ENCODE data around the gene C6orf89. TPM values are rescaled to one million over a fixed set of nuclear protein-coding genes. Genes with fewer than 3 reads are reported as not detected.

Gene C6orf89
- polyA plus RNA-seq, 3 donors from 2014 or later = 26.8 to 54.2 (median 43.8) TPM

DNA sequence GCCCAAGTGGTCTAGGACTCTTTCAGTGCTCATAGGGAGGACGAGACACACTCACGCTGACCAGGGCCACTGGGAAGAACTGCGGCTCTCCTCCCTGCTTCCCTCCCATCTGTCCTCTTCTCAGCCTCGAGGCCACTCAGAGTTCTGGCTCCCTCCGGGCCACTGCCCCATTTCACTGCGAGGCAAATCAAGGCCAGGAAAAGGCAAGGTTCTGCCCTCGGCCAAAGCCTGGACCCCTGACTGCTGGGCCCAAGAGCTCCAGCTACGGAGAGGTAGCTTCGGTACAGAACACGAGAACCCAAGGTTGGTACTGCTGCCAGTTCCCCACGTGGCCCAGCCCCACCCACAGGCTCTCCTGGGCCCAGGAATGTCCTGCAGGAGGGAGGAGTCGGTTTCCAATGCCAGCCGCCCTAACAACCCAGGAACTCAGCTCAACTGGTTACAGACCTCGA lies 83.5 kb downstream of the C6orf89 start:
- Mint-ChIP-seq H3K36me3 (peaks cover 11 to 49% (median 19%) of the 10 kb centered on the region in 3 donors), H3K27me3 (ENCODE audit: low read depth in 3 of 3) (peaks cover 0 to 5% (median 2%) of the 10 kb centered on the region in 3 donors)

GRCh38 chr6:36969988-36970891 lies 84.5 kb downstream of the C6orf89 start:
- peaks cover 0 to 5% (median 2%) of the 10 kb centered on the region in 3 donors for H3K27me3 Mint-ChIP-seq (ENCODE audit: low read depth in 3 of 3)
- no peaks in the 10 kb centered on the region for H3K9me3 Mint-ChIP-seq
- no peaks in the 10 kb centered on the region for H3K4me1 Mint-ChIP-seq
- no peak for DNase-seq
- H3K27ac Mint-ChIP-seq = peak overlapping the region in 2 of 6 donors; percentile 46 to 48
- peaks cover 11 to 57% (median 19%) of the 10 kb centered on the region in 3 donors for H3K36me3 Mint-ChIP-seq
- no peak overlapping the region for H3K4me3 Mint-ChIP-seq

More for the DNA sequence above, 83.5 kb downstream of the C6orf89 start:
- H3K4me1 Mint-ChIP-seq = peaks cover 0 to 4% of the 10 kb centered on the region in 2 donors
- DNase-seq = no peak
- no peak overlapping the region for H3K27ac Mint-ChIP-seq
- no peak overlapping the region for H3K4me3 Mint-ChIP-seq
- no peaks in the 10 kb centered on the region for H3K9me3 Mint-ChIP-seq

GRCh38 chr6:36970892-36971842 lies 85.4 kb downstream of the C6orf89 start:
- no peak overlapping the region for H3K27ac Mint-ChIP-seq
- no peaks in the 10 kb centered on the region for H3K4me1 Mint-ChIP-seq
- H3K9me3 Mint-ChIP-seq = no peaks in the 10 kb centered on the region
- peaks cover 15 to 64% (median 24%) of the 10 kb centered on the region in 3 donors for H3K36me3 Mint-ChIP-seq
- H3K27me3 Mint-ChIP-seq (ENCODE audit: low read depth in 3 of 3) = peaks cover 0 to 5% (median 2%) of the 10 kb centered on the region in 3 donors
- DNase-seq = no peak
- no peak overlapping the region for H3K4me3 Mint-ChIP-seq

DNA sequence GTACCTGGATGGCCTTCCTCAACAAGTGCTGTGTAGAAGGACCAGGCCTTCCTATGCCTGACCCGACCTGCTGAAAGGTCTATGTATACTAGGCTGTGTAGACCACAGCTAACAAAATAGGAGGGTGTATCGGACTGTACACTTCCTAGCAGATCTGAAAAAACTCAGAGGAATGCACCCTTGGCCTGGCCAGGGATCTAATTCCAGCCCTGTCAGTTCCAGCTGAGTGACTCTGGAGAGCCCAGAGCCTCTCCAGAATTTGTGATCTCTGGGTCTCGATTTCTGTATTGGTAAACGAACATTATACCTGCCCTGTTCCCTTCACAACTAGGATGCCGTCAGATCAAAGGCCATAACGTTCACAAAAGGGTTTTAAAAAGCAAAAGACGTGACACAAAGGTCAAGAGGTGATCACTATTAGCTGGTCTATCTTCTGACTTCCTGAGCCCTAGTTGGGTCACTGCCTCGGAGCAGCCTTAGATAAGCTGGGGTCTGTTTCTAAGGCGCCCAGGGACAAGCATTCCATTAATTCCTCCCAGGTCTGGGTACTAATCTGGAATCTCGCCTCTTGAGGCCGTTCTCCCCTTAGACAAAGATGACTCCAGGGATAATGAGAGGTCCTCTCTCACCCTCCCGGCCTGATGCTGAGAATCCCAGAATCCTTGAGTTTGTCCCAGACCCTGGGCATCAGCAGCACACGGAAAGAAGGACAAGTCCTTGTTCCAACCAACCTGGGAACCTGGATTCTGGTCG lies 86.3 kb downstream of the C6orf89 start:
- H3K9me3 Mint-ChIP-seq = no peaks in the 10 kb centered on the region
- H3K27ac Mint-ChIP-seq = peak overlapping the region in 1 of 6 donors; percentile 74
- H3K4me3 Mint-ChIP-seq = no peak overlapping the region
- no peaks in the 10 kb centered on the region for H3K4me1 Mint-ChIP-seq
- DNase-seq = no peak
- H3K27me3 Mint-ChIP-seq (ENCODE audit: low read depth in 3 of 3) = peaks cover 0 to 7% (median 0%) of the 10 kb centered on the region in 3 donors
- H3K36me3 Mint-ChIP-seq = peaks cover 15 to 64% (median 24%) of the 10 kb centered on the region in 3 donors

DNA sequence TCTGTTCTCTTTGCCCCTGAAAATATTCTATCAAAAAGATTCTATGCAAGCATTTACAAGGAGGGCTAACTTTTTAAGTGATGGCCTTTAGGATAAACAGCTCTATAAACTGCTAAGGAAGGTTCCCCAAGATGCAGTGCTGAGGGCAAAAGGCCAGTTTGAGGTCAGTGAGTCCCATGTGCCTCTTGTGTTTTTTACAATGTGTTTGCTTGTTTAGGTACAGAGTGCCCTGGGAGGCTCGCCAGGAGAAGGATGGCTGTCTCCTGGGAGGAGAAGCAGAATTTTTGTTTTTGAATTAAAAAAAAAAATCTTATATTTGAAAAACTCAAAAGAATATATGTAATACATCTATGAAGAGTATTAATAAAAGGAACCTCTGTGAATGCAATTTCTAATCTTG lies 87.4 kb downstream of the C6orf89 start:
- H3K36me3 Mint-ChIP-seq = peaks cover 20 to 60% (median 24%) of the 10 kb centered on the region in 3 donors
- no peak for DNase-seq
- H3K4me1 Mint-ChIP-seq = no peaks in the 10 kb centered on the region
- no peak overlapping the region for H3K27ac Mint-ChIP-seq
- H3K4me3 Mint-ChIP-seq = no peak overlapping the region
- peaks cover 0 to 6% (median 0%) of the 10 kb centered on the region in 3 donors for H3K27me3 Mint-ChIP-seq (ENCODE audit: low read depth in 3 of 3)
- H3K9me3 Mint-ChIP-seq = no peaks in the 10 kb centered on the region

DNA sequence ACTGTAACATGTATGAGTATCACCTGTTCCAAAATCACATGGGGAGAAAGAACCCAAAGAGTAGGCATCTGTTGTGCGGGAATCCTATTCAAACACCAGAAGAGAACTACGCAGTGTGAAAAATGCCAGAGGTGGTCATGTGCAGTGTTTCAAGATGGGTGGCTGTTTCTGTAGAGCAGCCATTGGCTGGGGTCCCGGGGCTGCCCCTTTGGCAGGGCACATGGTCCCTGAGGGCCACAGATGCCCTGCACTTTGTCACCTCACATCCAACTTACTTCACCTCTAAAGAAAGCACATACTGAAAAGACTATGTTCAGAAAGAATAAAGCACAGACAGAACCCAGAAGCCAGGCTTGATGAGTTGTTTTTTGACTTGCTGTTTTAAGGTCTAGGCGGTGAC lies 87.9 kb downstream of the C6orf89 start:
- Mint-ChIP-seq H3K36me3 (peaks cover 20 to 59% (median 24%) of the 10 kb centered on the region in 3 donors), H3K27me3 (ENCODE audit: low read depth in 3 of 3) (peaks cover 0 to 6% (median 0%) of the 10 kb centered on the region in 3 donors), H3K27ac (no peak overlapping the region), H3K9me3 (no peaks in the 10 kb centered on the region), H3K4me3 (peak overlapping the region in 1 of 5 donors; percentile 4), H3K4me1 (no peaks in the 10 kb centered on the region)
- no peak for DNase-seq

DNA sequence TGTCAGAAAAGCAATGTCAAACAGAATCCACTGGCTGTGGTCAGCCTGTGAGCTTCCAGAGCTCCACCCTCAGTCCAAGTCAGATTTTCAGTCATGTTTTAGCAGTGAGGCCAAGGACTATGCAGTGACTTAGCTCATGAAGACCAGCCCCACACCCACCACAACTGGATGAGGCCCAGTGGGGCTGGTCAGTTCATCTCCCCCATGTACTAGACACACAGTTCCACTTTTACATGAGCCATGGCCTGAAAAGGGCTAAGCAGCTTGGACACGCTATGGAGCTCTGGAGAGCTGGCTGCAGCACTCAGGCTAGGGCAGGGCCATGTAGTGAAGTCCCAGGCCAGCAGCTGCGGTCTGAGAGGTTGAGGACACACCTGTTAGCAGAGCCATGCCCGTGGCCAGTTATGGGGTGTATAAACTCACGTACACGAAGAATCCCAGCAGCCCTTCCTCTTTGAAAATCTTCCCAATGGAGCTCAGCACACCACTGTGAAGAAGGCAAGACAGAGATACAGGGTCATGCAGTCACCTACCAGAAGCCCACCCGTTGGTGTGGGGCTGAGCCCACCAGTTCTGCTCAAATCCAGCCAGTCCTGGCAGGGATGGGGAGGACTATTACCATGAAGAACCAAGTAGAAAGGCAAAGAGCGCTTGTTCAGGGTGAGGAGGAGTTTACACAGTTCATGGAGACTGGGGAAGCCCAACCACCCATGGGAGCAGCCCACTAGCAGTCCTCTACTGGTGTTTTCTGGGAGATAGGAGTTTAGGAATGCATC lies 89.7 kb downstream of the C6orf89 start:
- Mint-ChIP-seq H3K27ac (no peak overlapping the region), H3K9me3 (no peaks in the 10 kb centered on the region), H3K27me3 (ENCODE audit: low read depth in 3 of 3) (peaks cover 0 to 3% (median 0%) of the 10 kb centered on the region in 3 donors), H3K4me3 (no peak overlapping the region), H3K36me3 (peaks cover 17 to 49% (median 21%) of the 10 kb centered on the region in 3 donors), H3K4me1 (peaks cover 10 to 16% of the 10 kb centered on the region in 2 donors)
- DNase-seq = no peak

DNA sequence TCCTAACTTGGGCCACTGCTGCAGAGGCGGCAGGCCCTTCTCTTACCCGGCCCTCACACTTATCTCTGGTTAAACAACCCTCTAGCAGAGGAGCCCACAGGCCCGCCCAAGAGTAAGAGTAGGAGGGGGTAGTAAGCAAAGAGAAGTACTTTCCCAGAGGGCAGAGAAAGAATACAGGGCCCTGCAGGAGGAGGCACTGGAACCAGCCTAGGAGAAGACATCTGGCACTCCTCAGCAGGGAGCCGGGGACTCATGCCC lies 90.2 kb downstream of the C6orf89 start:
- Mint-ChIP-seq H3K27me3 (ENCODE audit: low read depth in 3 of 3) (peaks cover 0 to 3% (median 0%) of the 10 kb centered on the region in 3 donors), H3K27ac (no peak overlapping the region), H3K4me3 (no peak overlapping the region), H3K4me1 (peaks cover 13 to 22% of the 10 kb centered on the region in 2 donors), H3K36me3 (peaks cover 17 to 49% (median 21%) of the 10 kb centered on the region in 3 donors), H3K9me3 (peaks cover 0 to 2% (median 0%) of the 10 kb centered on the region in 6 donors)
- no peak for DNase-seq

GRCh38 chr6:36976509-36976908 lies 90.8 kb downstream of the C6orf89 start:
- DNase-seq = no peak
- H3K4me1 Mint-ChIP-seq = peaks cover 16 to 24% of the 10 kb centered on the region in 2 donors
- peaks cover 0 to 3% (median 0%) of the 10 kb centered on the region in 3 donors for H3K27me3 Mint-ChIP-seq (ENCODE audit: low read depth in 3 of 3)
- peaks cover 17 to 49% (median 20%) of the 10 kb centered on the region in 3 donors for H3K36me3 Mint-ChIP-seq
- H3K27ac Mint-ChIP-seq = no peak overlapping the region
- peaks cover 0 to 2% (median 0%) of the 10 kb centered on the region in 6 donors for H3K9me3 Mint-ChIP-seq
- no peak overlapping the region for H3K4me3 Mint-ChIP-seq

DNA sequence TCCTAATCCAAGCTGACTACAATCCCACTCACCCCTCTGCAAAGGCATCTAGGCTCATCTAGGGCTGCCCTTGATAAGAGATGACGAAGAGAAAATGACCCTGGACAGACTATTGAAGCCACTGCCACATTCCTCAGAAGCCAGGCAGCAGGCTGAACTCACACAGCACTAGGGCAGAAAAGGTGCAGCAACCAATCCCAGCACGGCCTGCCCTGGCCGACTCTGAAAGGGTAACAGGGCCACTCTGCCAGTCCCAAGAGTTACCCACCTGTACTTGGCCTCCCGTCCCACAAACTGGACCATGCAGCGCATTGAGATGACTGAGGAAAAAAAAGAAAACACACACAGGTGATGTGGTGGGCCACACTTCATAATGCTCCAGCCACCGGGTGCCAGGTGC lies 91.2 kb downstream of the C6orf89 start:
- Mint-ChIP-seq H3K27ac (no peak overlapping the region), H3K36me3 (peaks cover 15 to 45% (median 17%) of the 10 kb centered on the region in 3 donors), H3K4me1 (peaks cover 20 to 29% of the 10 kb centered on the region in 2 donors), H3K27me3 (ENCODE audit: low read depth in 3 of 3) (peaks cover 0 to 3% (median 1%) of the 10 kb centered on the region in 3 donors), H3K4me3 (no peak overlapping the region), H3K9me3 (peaks cover 0 to 2% (median 0%) of the 10 kb centered on the region in 6 donors)
- DNase-seq = no peak

GRCh38 chr6:36977470-36977941 lies 91.8 kb downstream of the C6orf89 start:
- peaks cover 0 to 2% (median 0%) of the 10 kb centered on the region in 6 donors for H3K9me3 Mint-ChIP-seq
- H3K36me3 Mint-ChIP-seq = peaks cover 12 to 40% (median 17%) of the 10 kb centered on the region in 3 donors
- H3K27ac Mint-ChIP-seq = no peak overlapping the region
- DNase-seq = no peak
- peaks cover 22 to 34% of the 10 kb centered on the region in 2 donors for H3K4me1 Mint-ChIP-seq
- H3K4me3 Mint-ChIP-seq = no peak overlapping the region
- H3K27me3 Mint-ChIP-seq (ENCODE audit: low read depth in 3 of 3) = peaks cover 0 to 3% (median 2%) of the 10 kb centered on the region in 3 donors

Measured in immature natural killer cell (primary cell).